ENCODE measurements around the gene ACTL10.

GRCh38 chr20:33670715-33671499 is 4.2 kb downstream of the ACTL10 start:
- TF ChIP-seq CTCF (IDR thresholded peaks at IDR 0.05) (no peak), EZH2 (IDR thresholded peaks at IDR 0.05; ENCODE audit: borderline replicate concordance, insufficient read depth, low read depth, low read length, poor library complexity, severe bottlenecking) (no peak)
